ENCODE data around the gene UBE2QL1. TPM values are rescaled to one million over a fixed set of nuclear protein-coding genes. Genes with fewer than 3 reads are reported as not detected.

The UBE2QL1 gene
- total and polyA plus RNA-seq, 2 of the 8 experiments (the other 6 are each of a cell fraction or from before 2014, with no cell fraction given), result 0.43 to 0.65 TPM

GRCh38 chr5:6472792-6473191 lies 24.1 kb downstream of the UBE2QL1 start:
- no peak overlapping the region for H3K14ac ChIP-seq (ENCODE audit: insufficient read length)
- no peak for DNase-seq (ENCODE audit: low read depth in 1 of 2, low spot score in 2 of 2)
- no peak overlapping the region for H2BK15ac ChIP-seq (ENCODE audit: low read length)
- H3K27me3 ChIP-seq (replicated peaks in 1 of 4; ENCODE audit: control insufficient read depth in 3 of 4, extremely low read depth in 1 of 4, insufficient read depth in 3 of 4, low read length in 3 of 4), result peaks cover 0 to 2% (median 0%) of the 10 kb centered on the region in 4 experiments; a peak in 1 of 7 replicates
- H2BK20ac ChIP-seq (ENCODE audit: low read length), result no peak overlapping the region
- no peak overlapping the region for H4K5ac ChIP-seq (ENCODE audit: insufficient read length, low read depth, low read length)
- no peak for FAIRE-seq
- H2BK5ac ChIP-seq (ENCODE audit: low read depth, low read length), result no peak overlapping the region
- POLR2A ChIA-PET (ENCODE audit: partially characterized antibody), result no interaction called here
- CTCF ChIA-PET (ENCODE audit: partially characterized antibody), result interaction anchor here (1.3 kb wide), 1 partner anchor 32 kb away, joined by 3 read pairs; no protein-coding TSS in a partner anchor
- no peak overlapping the region for H3K4me3 ChIP-seq (ENCODE audit: extremely low read depth in 1 of 4, insufficient read depth in 2 of 4, low read depth in 3 of 4, low read length in 4 of 4)
- no peak overlapping the region for H3K9ac ChIP-seq (replicated peaks in 1 of 4; ENCODE audit: extremely low read depth in 1 of 4, low read depth in 3 of 4, low read length in 3 of 4)
- H4K20me1 ChIP-seq (replicated peaks in 1 of 2; ENCODE audit: control insufficient read depth in 1 of 2, insufficient read depth in 2 of 2, low read length in 2 of 2), result no peaks in the 10 kb centered on the region
- no peaks in the 10 kb centered on the region for H3K79me1 ChIP-seq (ENCODE audit: low read depth, low read length)
- H4K91ac ChIP-seq (replicated peaks; ENCODE audit: insufficient read length, low read length), result no peak overlapping the region
- H2AK5ac ChIP-seq (ENCODE audit: low read depth, low read length), result no peak overlapping the region
- H3K23me2 ChIP-seq (ENCODE audit: low read depth, low read length), result no peaks in the 10 kb centered on the region
- WGBS, 2 experiments (ENCODE audit: extremely low coverage in 1 of 2, insufficient coverage in 1 of 2, insufficient read length in 1 of 2, insufficient replicate concordance in 2 of 2, low coverage in 1 of 2, low lambda C conversion rate in 2 of 2, missing lambda C conversion rate in 1 of 2), result 89% methylated on average over 5 of the region's 5 CpGs; no CpG with 5 or more reads in 1 of the 2 experiments
- no peak overlapping the region for H3K4me2 ChIP-seq (ENCODE audit: insufficient read depth in 1 of 2, low read depth in 2 of 2, low read length in 2 of 2)
- no peak overlapping the region for H2AFZ ChIP-seq (ENCODE audit: low read length)
- no peak overlapping the region for H2BK12ac ChIP-seq (ENCODE audit: low read depth, low read length)
- H3K18ac ChIP-seq (ENCODE audit: extremely low read depth, low read length), result no peak overlapping the region
- H3K4ac ChIP-seq (replicated peaks; ENCODE audit: insufficient read length, low read depth, low read length), result no peak overlapping the region
- H4K8ac ChIP-seq (ENCODE audit: extremely low read depth, insufficient read depth, low read length), result no peak overlapping the region
- no peak overlapping the region for H2BK120ac ChIP-seq (replicated peaks; ENCODE audit: low read depth, low read length)
- H3K79me2 ChIP-seq (ENCODE audit: control insufficient read depth in 1 of 2, insufficient read depth in 2 of 2, low read length in 2 of 2), result no peaks in the 10 kb centered on the region
- H3K56ac ChIP-seq (replicated peaks; ENCODE audit: insufficient read length, low read depth, low read length), result no peak overlapping the region
- H3K27ac ChIP-seq (ENCODE audit: low read depth, low read length), result no peak overlapping the region
- peaks cover 0 to 7% (median 5%) of the 10 kb centered on the region in 4 experiments; a peak in 6 of 7 replicates for H3K4me1 ChIP-seq (replicated peaks in 1 of 4; ENCODE audit: control insufficient read depth in 3 of 4, insufficient read depth in 4 of 4, low read length in 3 of 4)
- H3K36me3 ChIP-seq (ENCODE audit: control insufficient read depth in 2 of 4, insufficient read depth in 4 of 4, low read length in 3 of 4), result no peaks in the 10 kb centered on the region
- no peak overlapping the region for H3K23ac ChIP-seq (ENCODE audit: insufficient read length)
- 0 out of 4 replicates have a peak, but pooled peaks cover 0 to 3% of the 10 kb centered on the region in 2 experiments for H3K9me3 ChIP-seq (ENCODE audit: insufficient read depth in 2 of 2, low read depth in 1 of 2, low read length in 1 of 2)
- TF ChIP-seq SRF (IDR thresholded peaks at IDR 0.05; ENCODE audit: low read depth, low read length), result no peak
- TF ChIP-seq PHF8 (conservative IDR thresholded peaks at IDR 0.05; ENCODE audit: low read depth, low read length), result no peak
- no peak for TF ChIP-seq KDM1A (IDR thresholded peaks at IDR 0.05; ENCODE audit: borderline replicate concordance, low read length)
- no peak for TF ChIP-seq TEAD4 (IDR thresholded peaks at IDR 0.05; ENCODE audit: low read depth, low read length)
- TF ChIP-seq CTBP2 (IDR thresholded peaks at IDR 0.05; ENCODE audit: borderline replicate concordance, insufficient read depth, insufficient read length, low read length), result no peak
- TF ChIP-seq BCL11A (IDR thresholded peaks at IDR 0.05; ENCODE audit: low read depth in 2 of 2, low read length in 2 of 2), result no peak
- TF ChIP-seq POLR2A (IDR thresholded peaks at IDR 0.05; ENCODE audit: control extremely low read depth in 1 of 2, low read depth in 2 of 2, low read length in 2 of 2), result no peak
- no peak for TF ChIP-seq MAX (IDR thresholded peaks at IDR 0.05)
- no peak for TF ChIP-seq GTF2F1 (IDR thresholded peaks at IDR 0.05; ENCODE audit: borderline replicate concordance, low read depth, low read length)
- TF ChIP-seq FOSL1 (IDR thresholded peaks at IDR 0.05; ENCODE audit: insufficient read depth, low read depth, low read length), result no peak
- TF ChIP-seq GABPA (IDR thresholded peaks at IDR 0.05; ENCODE audit: borderline replicate concordance, insufficient read depth, low read length), result no peak
- no peak for TF ChIP-seq TBP (IDR thresholded peaks at IDR 0.05; ENCODE audit: low read depth, low read length)
- TF ChIP-seq SIN3A (conservative IDR thresholded peaks at IDR 0.05 in 1 of 2, IDR thresholded peaks at IDR 0.05 in 1 of 2; ENCODE audit: low read depth in 1 of 2, low read length in 2 of 2), result no peak
- TF ChIP-seq TAF7 (optimal IDR thresholded peaks at IDR 0.05; ENCODE audit: borderline replicate concordance, low read depth, low read length), result no peak

Measured in H1 (cell line).